Cardiac muscle cell (in vitro differentiated cells and primary cell): Measurements from ENCODE around the gene AFG3L2. TPM values are rescaled to one million over a fixed set of nuclear protein-coding genes. Genes with fewer than 3 reads are reported as not detected.

ENCODE experiments used
- DNase-seq, 2 donors: peaks; one replicate each; pipeline versions ENCODE4 v3.0.0 to v3.0.0-alpha.2; 2010 to 2017; ENCODE audit warnings: low read depth in 1 of 2, low spot score in 1 of 2
- H3K27ac ChIP-seq: fragments of 200-600 bp; sonication (generic); 2 replicates; pipeline ENCODE4 v1.5.1; 2016
- H3K27me3 ChIP-seq: fragments of 200-600 bp; sonication (generic); 2 replicates; pipeline ENCODE4 v1.6.0; 2016; ENCODE audit warnings: control low read depth
- H3K36me3 ChIP-seq: fragments of 200-600 bp; sonication (generic); 2 replicates; pipeline ENCODE4 v1.5.1; 2016; ENCODE audit warnings: control low read depth
- H3K4me1 ChIP-seq: fragments of 200-600 bp; sonication (generic); 2 replicates; pipeline ENCODE4 v1.8.1; 2017; ENCODE audit warnings: low read depth, mild to moderate bottlenecking, mixed run types
- H3K4me3 ChIP-seq: fragments of 200-600 bp; sonication (generic); 2 replicates; pipeline ENCODE4 v1.5.1; 2016; ENCODE audit warnings: mild to moderate bottlenecking
- H3K9me3 ChIP-seq: fragments of 200-600 bp; sonication (generic); 2 replicates; pipeline ENCODE4 v1.5.1; 2017; ENCODE audit warnings: low read depth, mild to moderate bottlenecking, control low read depth
- CTCF ChIP-seq: IDR thresholded peaks from 2 replicates; pipeline ENCODE4 v1.5.1; 2012; ENCODE audit warnings: low read depth, mild to moderate bottlenecking, low read length
- polyA plus RNA-seq: library from polyadenylated mRNA; unstranded; fragments of >200 nt; fragmentation: Nextera tagmentation; extraction: Ambion mirVana; gene quantifications from 2 replicates; pipeline ENCODE4 v1.2.1, GENCODE V29; 2016
- total RNA-seq: library from RNA; depleted of rRNA; stranded (reverse); fragments of >200 nt; gene quantifications from 2 replicates; pipeline ENCODE4 v1.2.3, GENCODE V29; 2016

AFG3L2 gene
- total and polyA plus RNA-seq, 2 experiments from 2014 or later: 83.5 to 97.6 TPM

GRCh38 chr18:12305930-12306629 lies 70.9 kb downstream of the AFG3L2 start:
- Histone ChIP-seq H3K4me3 (no peak overlapping the region), H3K36me3 (peaks cover 2% of the 10 kb centered on the region), H3K4me1 (peaks cover 40% of the 10 kb centered on the region), H3K27me3 (no peaks in the 10 kb centered on the region), H3K9me3 (no peaks in the 10 kb centered on the region), H3K27ac (peak overlapping the region; percentile 13)
- peak; percentile 42 to 51 for DNase-seq
- TF ChIP-seq CTCF: no peak

GRCh38 chr18:12305211-12305610 lies 71.8 kb downstream of the AFG3L2 start:
- Histone ChIP-seq H3K4me3 (no peak overlapping the region), H3K27me3 (no peaks in the 10 kb centered on the region), H3K36me3 (no peaks in the 10 kb centered on the region), H3K9me3 (no peaks in the 10 kb centered on the region), H3K4me1 (peaks cover 43% of the 10 kb centered on the region), H3K27ac (no peak overlapping the region)
- no peak for TF ChIP-seq CTCF
- DNase-seq: no peak

- H3K36me3 ChIP-seq: no peaks in the 10 kb centered on the region
- H3K4me1 ChIP-seq: peaks cover 40% of the 10 kb centered on the region
- no peak for DNase-seq
- H3K27me3 ChIP-seq: no peaks in the 10 kb centered on the region
- TF ChIP-seq CTCF: no peak
- no peaks in the 10 kb centered on the region for H3K9me3 ChIP-seq
- H3K27ac ChIP-seq: no peak overlapping the region
- H3K4me3 ChIP-seq: no peak overlapping the region
These were observed 72.4 kb downstream of the AFG3L2 start for GRCh38 chr18:12304351-12305210.

GRCh38 chr18:12302391-12303147 lies 74.5 kb downstream of the AFG3L2 start:
- H3K27ac ChIP-seq: peak overlapping the region; percentile 51
- H3K27me3 ChIP-seq: no peaks in the 10 kb centered on the region
- no peaks in the 10 kb centered on the region for H3K36me3 ChIP-seq
- H3K4me1 ChIP-seq: peaks cover 35% of the 10 kb centered on the region
- no peak overlapping the region for H3K4me3 ChIP-seq
- no peaks in the 10 kb centered on the region for H3K9me3 ChIP-seq
- no peak for TF ChIP-seq CTCF
- no peak for DNase-seq

- Histone ChIP-seq H3K36me3 (no peaks in the 10 kb centered on the region), H3K4me1 (peaks cover 27% of the 10 kb centered on the region), H3K27ac (peak overlapping the region; percentile 51), H3K9me3 (no peaks in the 10 kb centered on the region), H3K27me3 (no peaks in the 10 kb centered on the region), H3K4me3 (no peak overlapping the region)
- TF ChIP-seq CTCF: no peak
- peak in 1 of 2 donors; percentile 31 for DNase-seq
These were observed 75.6 kb downstream of the AFG3L2 start for GRCh38 chr18:12301263-12302005.
